ENCODE measurements around the gene ARL6IP5. TPM values are rescaled to one million over a fixed set of nuclear protein-coding genes. Genes with fewer than 3 reads are reported as not detected.
A peak's percentile ranks its signal among the peaks of the same experiment; 100 is the strongest.

The ARL6IP5 gene
- total RNA-seq, 4 donors from 2014 or later: 100 to 142 (median 110) TPM

DNA sequence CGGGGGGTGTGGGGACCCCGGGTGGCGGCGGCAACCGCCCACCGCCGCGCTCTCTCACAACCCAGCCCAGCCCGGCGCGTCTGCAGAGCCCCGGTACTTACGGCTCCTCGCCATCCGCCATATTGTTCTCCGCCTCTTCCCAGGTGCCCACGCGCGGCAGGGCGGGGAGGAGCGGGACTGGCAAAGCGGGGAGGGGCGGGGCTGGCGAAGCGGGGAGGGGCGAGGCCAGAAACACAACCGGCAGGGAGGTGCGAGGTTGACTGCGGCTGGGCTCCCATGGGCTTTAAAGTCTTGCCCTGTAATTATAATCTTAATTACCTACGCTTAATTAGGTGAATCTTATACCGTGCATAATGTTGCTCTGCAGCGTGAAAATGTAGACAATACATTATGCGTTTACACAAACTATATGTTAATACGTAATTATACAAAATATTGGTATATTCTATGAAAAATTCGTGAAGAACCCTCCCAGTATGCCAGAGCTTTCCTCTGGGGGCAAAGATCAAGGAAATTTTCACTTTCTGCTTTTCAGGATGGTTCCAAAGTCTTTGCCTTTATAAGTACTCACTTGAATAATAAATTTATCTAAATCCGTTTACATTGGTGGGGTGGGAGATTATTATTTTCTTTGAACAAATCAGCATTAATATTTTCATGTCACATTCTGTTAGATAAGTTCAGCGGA, 4.4 kb upstream of the ARL6IP5 start, which contains the start of gene UBA3:
UBA3 (minus strand) TSS at position 133 of the 688 bp plus-strand sequence; CDS start at position 121, 12 bp downstream.
- Histone ChIP-seq H3K27ac (replicated peaks in 1 of 4) (peak within 1 kb of the TSS; percentile 79 to 90 (median 85)), H3K9me3 (no peaks in the 10 kb centered on the region), H3K27me3 (no peaks in the 10 kb centered on the region), H3K4me3 (peak within 1 kb of the TSS; percentile 80 to 97 (median 82)), H3K36me3 (peaks cover 0 to 7% (median 3%) of the 10 kb centered on the region in 4 donors), H3K4me1 (peaks cover 52 to 67% (median 56%) of the 10 kb centered on the region in 4 donors)
- 5% methylated on average over 19 of the region's 37 CpGs for WGBS
- intact Hi-C loops (cut with DNase I): no loop called here
- DNase-seq (ENCODE audit: extremely low spot score): peak; percentile 95
- TF ChIP-seq, protein P1, sequence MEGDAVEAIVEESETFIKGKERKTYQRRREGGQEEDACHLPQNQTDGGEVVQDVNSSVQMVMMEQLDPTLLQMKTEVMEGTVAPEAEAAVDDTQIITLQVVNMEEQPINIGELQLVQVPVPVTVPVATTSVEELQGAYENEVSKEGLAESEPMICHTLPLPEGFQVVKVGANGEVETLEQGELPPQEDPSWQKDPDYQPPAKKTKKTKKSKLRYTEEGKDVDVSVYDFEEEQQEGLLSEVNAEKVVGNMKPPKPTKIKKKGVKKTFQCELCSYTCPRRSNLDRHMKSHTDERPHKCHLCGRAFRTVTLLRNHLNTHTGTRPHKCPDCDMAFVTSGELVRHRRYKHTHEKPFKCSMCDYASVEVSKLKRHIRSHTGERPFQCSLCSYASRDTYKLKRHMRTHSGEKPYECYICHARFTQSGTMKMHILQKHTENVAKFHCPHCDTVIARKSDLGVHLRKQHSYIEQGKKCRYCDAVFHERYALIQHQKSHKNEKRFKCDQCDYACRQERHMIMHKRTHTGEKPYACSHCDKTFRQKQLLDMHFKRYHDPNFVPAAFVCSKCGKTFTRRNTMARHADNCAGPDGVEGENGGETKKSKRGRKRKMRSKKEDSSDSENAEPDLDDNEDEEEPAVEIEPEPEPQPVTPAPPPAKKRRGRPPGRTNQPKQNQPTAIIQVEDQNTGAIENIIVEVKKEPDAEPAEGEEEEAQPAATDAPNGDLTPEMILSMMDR (IDR thresholded peaks at IDR 0.05): no peak
- no peak for TF ChIP-seq POLR2A (IDR thresholded peaks at IDR 0.05; ENCODE audit: low read depth)
- TF ChIP-seq EP300 (IDR thresholded peaks at IDR 0.05): no peak
- peak; percentile 78 to 93 for TF ChIP-seq POLR2AphosphoS5 (IDR thresholded peaks at IDR 0.05)

DNA sequence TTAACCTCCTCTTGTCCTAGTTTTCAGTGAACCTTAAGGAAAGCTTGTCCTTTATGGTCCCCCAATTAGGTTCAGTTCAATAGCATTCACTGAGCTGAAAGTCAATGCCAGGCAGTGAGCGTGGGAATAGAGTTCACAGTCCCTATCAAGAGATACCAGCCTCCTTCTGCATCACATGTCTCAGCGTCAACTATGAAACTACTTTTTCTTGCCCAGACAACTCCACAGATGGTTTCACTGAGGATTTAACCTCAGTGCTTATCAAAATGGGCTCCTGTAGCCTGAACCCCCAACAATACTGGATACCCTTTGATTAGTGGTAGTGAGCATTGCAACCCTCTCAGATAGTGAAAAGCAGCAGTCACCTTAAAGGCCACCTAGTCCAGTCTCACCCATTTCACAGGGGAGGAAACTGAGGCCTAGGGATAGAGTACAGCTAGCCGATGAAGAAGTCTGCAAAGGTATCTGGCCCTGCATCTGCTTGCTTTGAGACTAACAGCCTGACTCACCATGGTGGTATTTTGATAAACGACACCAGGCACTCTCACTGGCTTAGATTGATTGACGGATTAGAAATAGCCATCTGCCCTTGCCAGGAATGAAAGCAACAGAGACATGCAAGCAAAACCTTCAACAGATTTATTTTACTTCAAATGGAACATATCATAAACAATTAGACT, 3.0 kb upstream of the ARL6IP5 start:
- intact Hi-C loops (cut with DNase I): no loop called here
- no peak overlapping the region for H3K4me3 ChIP-seq
- WGBS: 76% methylated on average over 5 of the region's 5 CpGs
- H3K4me1 ChIP-seq: peaks cover 58 to 74% (median 63%) of the 10 kb centered on the region in 4 donors
- H3K27ac ChIP-seq (replicated peaks in 1 of 4): peak overlapping the region in 2 of 4 donors; percentile 91 to 95
- H3K9me3 ChIP-seq: no peaks in the 10 kb centered on the region
- no peaks in the 10 kb centered on the region for H3K36me3 ChIP-seq
- TF ChIP-seq POLR2A (IDR thresholded peaks at IDR 0.05; ENCODE audit: low read depth): no peak
- TF ChIP-seq, protein P1 (IDR thresholded peaks at IDR 0.05): no peak
- TF ChIP-seq EP300 (IDR thresholded peaks at IDR 0.05): no peak
- TF ChIP-seq POLR2AphosphoS5 (IDR thresholded peaks at IDR 0.05): no peak
- no peaks in the 10 kb centered on the region for H3K27me3 ChIP-seq
- no peak for DNase-seq (ENCODE audit: extremely low spot score)

DNA sequence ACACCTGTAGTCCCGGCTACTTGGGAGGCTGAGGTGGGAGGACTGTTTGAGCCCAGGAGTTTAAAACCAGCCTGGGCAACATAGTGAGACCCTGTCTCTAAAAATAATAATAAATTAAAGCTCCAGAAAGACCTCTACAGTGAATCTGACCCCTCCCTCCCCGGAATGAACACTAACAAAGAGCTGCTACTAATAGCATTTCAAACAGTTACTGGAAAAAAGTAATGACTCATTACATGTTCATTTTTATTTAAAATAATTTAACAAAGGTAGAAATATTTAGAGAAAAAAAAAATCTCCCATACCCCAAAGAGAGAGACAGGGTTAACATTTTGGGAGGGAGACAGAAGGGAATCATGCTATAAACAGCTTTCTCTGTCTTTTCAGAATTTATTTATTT, 2.4 kb upstream of the ARL6IP5 start:
- 70% methylated on average over 2 of the region's 2 CpGs for WGBS
- H3K9me3 ChIP-seq: no peaks in the 10 kb centered on the region
- no peak overlapping the region for H3K4me3 ChIP-seq
- H3K36me3 ChIP-seq: no peaks in the 10 kb centered on the region
- no peaks in the 10 kb centered on the region for H3K27me3 ChIP-seq
- H3K4me1 ChIP-seq: peaks cover 65 to 78% (median 69%) of the 10 kb centered on the region in 4 donors
- intact Hi-C loops (cut with DNase I): no loop called here
- H3K27ac ChIP-seq (replicated peaks in 1 of 4): peak overlapping the region; percentile 19 to 95 (median 57)
- TF ChIP-seq POLR2A (IDR thresholded peaks at IDR 0.05; ENCODE audit: low read depth) (no peak), POLR2AphosphoS5 (IDR thresholded peaks at IDR 0.05) (no peak), EP300 (IDR thresholded peaks at IDR 0.05) (no peak)
- TF ChIP-seq, protein P1 (IDR thresholded peaks at IDR 0.05): no peak
- no peak for DNase-seq (ENCODE audit: extremely low spot score)

DNA sequence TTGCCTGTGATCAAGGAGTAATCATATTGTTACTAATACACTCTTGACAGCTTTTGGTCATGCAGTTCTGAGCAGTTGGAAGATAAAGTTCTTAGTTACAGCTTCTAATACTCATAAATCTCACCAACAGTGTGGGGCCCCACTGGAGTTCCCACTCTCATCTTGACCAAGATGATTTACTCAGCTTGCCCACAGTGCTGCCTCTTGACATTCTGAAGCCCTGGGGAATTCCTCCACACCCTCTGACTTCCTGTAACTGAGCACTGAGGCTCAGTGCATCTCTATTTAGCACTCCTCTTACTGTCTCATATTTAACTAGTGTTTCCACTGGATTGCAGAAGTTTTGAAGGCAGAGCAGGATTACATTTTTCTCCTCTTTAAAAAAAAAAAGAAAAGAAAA, 1.9 kb upstream of the ARL6IP5 start:
- no peak for DNase-seq (ENCODE audit: extremely low spot score)
- H3K27me3 ChIP-seq: no peaks in the 10 kb centered on the region
- peak overlapping the region; percentile 19 to 95 (median 93) for H3K27ac ChIP-seq (replicated peaks in 1 of 4)
- H3K9me3 ChIP-seq: no peaks in the 10 kb centered on the region
- intact Hi-C loops (cut with DNase I): no loop called here
- peaks cover 66 to 78% (median 71%) of the 10 kb centered on the region in 4 donors for H3K4me1 ChIP-seq
- TF ChIP-seq EP300 (IDR thresholded peaks at IDR 0.05) (no peak), POLR2A (IDR thresholded peaks at IDR 0.05; ENCODE audit: low read depth) (no peak), POLR2AphosphoS5 (IDR thresholded peaks at IDR 0.05) (no peak)
- TF ChIP-seq, protein P1 (IDR thresholded peaks at IDR 0.05): no peak
- H3K36me3 ChIP-seq: no peaks in the 10 kb centered on the region
- no peak overlapping the region for H3K4me3 ChIP-seq

Data from esophagus muscularis mucosa (tissue), 4 donors.